CMK (cell line): ENCODE data around the gene AFTPH.
"Not testable (repeated sequence)": the region's sequence is repeated elsewhere in the genome, so short reads cannot be mapped to it uniquely, and the experiment has no call there.

ENCODE experiments used
- DNase-seq: peaks from one replicate; pipeline ENCODE4 v3.0.0-alpha.2; 2010; ENCODE audit warnings: low read depth

The AFTPH gene

GRCh38 chr2:64500549-64500948 is 23.6 kb upstream of the AFTPH start:
- no peak for DNase-seq

- DNase-seq, result no peak
Measured at GRCh38 chr2:64501946-64502345, 22.2 kb upstream of the AFTPH start.

GRCh38 chr2:64502860-64503259 is 21.3 kb upstream of the AFTPH start:
- no peak for DNase-seq

GRCh38 chr2:64504774-64505720 is 19.1 kb upstream of the AFTPH start:
- DNase-seq, result no peak

- no peak for DNase-seq
Measured at GRCh38 chr2:64506686-64507085, 17.4 kb upstream of the AFTPH start.

- DNase-seq, result no peak
Measured at GRCh38 chr2:64514008-64514407, 10.1 kb upstream of the AFTPH start.

- no peak for DNase-seq
Measured at GRCh38 chr2:64515086-64515485, 9.0 kb upstream of the AFTPH start.

- no peak for DNase-seq
Measured at GRCh38 chr2:64516651-64517510, 7.2 kb upstream of the AFTPH start.

- no peak for DNase-seq
Measured at GRCh38 chr2:64517511-64517884, 6.6 kb upstream of the AFTPH start.

- DNase-seq, result peak; percentile 49
Measured at GRCh38 chr2:64522843-64523428, 1.2 kb upstream of the AFTPH start.

- DNase-seq, result no peak
Measured at GRCh38 chr2:64524604-64525316, 632 bp downstream of the AFTPH start.

- no peak for DNase-seq
Measured at GRCh38 chr2:64525317-64525613, 1.1 kb downstream of the AFTPH start.

- no peak for DNase-seq
Measured at GRCh38 chr2:64526034-64526433, 1.9 kb downstream of the AFTPH start.

GRCh38 chr2:64530946-64531345 is 6.8 kb downstream of the AFTPH start:
- not testable (repeated sequence) for DNase-seq

- no peak for DNase-seq
Measured at GRCh38 chr2:64532030-64532429, 7.9 kb downstream of the AFTPH start.

- DNase-seq, result no peak
Measured at GRCh38 chr2:64533882-64534281, 9.8 kb downstream of the AFTPH start.

GRCh38 chr2:64534363-64534762 is 10.2 kb downstream of the AFTPH start:
- no peak for DNase-seq

- DNase-seq, result no peak
Measured at GRCh38 chr2:64535024-64535423, 10.9 kb downstream of the AFTPH start.

- no peak for DNase-seq
Measured at GRCh38 chr2:64537991-64538390, 13.9 kb downstream of the AFTPH start.

GRCh38 chr2:64538764-64539433 is 14.8 kb downstream of the AFTPH start:
- DNase-seq, result no peak

GRCh38 chr2:64540615-64541014 is 16.5 kb downstream of the AFTPH start:
- no peak for DNase-seq

- DNase-seq, result no peak
Measured at GRCh38 chr2:64541547-64541946, 17.4 kb downstream of the AFTPH start.
